PC-9 (cell line): ENCODE results near the gene C11orf58. TPM values are rescaled to one million over a fixed set of nuclear protein-coding genes. Genes with fewer than 3 reads are reported as not detected.
A peak's percentile ranks its signal among the peaks of the same experiment; 100 is the strongest.

ENCODE experiments used
- BruUV-seq: library from RNA; stranded (reverse); fragments of 400-500 nt; replicated peaks from 2 replicates; lab custom pipeline; 2021; lab: Mats Ljungman, UMichigan
- CTCF ChIA-PET: fragments of 300-600 bp; sonication (Branson Sonifier 250); formaldehyde crosslinking; loops from one replicate; lab custom pipeline; 2022; ENCODE audit warnings: antibody characterized with exemption; lab: Charles Lee
- POLR2A ChIA-PET: fragments of 300-600 bp; sonication (Branson Sonifier 250); formaldehyde crosslinking; loops from one replicate; lab custom pipeline; 2022; ENCODE audit warnings: antibody characterized with exemption; ENCODE audit not compliant: unreplicated experiment; lab: Charles Lee
- DNase-seq, 2 experiments: peaks; one replicate each; pipeline versions ENCODE4 v3.0.0 to v3.0.0-alpha.2; 2015 to 2022; ENCODE audit warnings: mixed read lengths in 1 of 2
- H2AFZ ChIP-seq: fragments of 200-600 bp; sonication (generic); 2 replicates; pipeline ENCODE4 v1.8.1; 2017; ENCODE audit warnings: antibody characterized with exemption
- H3F3A ChIP-seq: fragments of 200-600 bp; sonication (generic); 2 replicates; pipeline ENCODE4 v1.8.1; 2017; ENCODE audit warnings: antibody characterized with exemption, mild to moderate bottlenecking, low read depth; ENCODE audit not compliant: insufficient read depth
- H3K27ac ChIP-seq: fragments of 200-600 bp; sonication (generic); 2 replicates; pipeline ENCODE4 v1.6.1; 2016; ENCODE audit warnings: mixed run types
- H3K27me3 ChIP-seq: fragments of 200-600 bp; sonication (generic); 2 replicates; pipeline ENCODE4 v1.6.1; 2016; ENCODE audit warnings: low read depth, mixed run types; ENCODE audit not compliant: insufficient read depth
- H3K36me3 ChIP-seq: fragments of 200-600 bp; sonication (generic); 2 replicates; pipeline ENCODE4 v1.6.1; 2016; ENCODE audit warnings: low read depth, mixed run types
- H3K4me1 ChIP-seq: fragments of 200-600 bp; sonication (generic); replicated peaks from 2 replicates; pipeline ENCODE4 v1.6.1; 2016; ENCODE audit warnings: mixed run types; ENCODE audit not compliant: insufficient read depth
- H3K4me2 ChIP-seq: fragments of 200-600 bp; sonication (generic); 2 replicates; pipeline ENCODE4 v1.6.1; 2017; ENCODE audit warnings: mixed run types
- H3K4me3 ChIP-seq: fragments of 200-600 bp; sonication (generic); 2 replicates; pipeline ENCODE4 v1.6.1; 2016; ENCODE audit warnings: mixed run types
- H3K79me2 ChIP-seq: fragments of 200-600 bp; sonication (generic); 2 replicates; pipeline ENCODE4 v1.6.1; 2017; ENCODE audit warnings: low read depth, mixed run types
- H3K9me2 ChIP-seq: fragments of 200-600 bp; sonication (generic); 2 replicates; pipeline ENCODE4 v1.8.1; 2017; ENCODE audit warnings: mild to moderate bottlenecking; ENCODE audit not compliant: insufficient read depth
- H3K9me3 ChIP-seq: fragments of 200-600 bp; sonication (generic); 2 replicates; pipeline ENCODE4 v1.8.1; 2016; ENCODE audit warnings: low read depth; ENCODE audit not compliant: insufficient read depth
- H4K20me1 ChIP-seq: fragments of 200-600 bp; sonication (generic); 2 replicates; pipeline ENCODE4 v1.8.1; 2017; ENCODE audit not compliant: insufficient read depth
- EZH2 ChIP-seq: fragments of 200-600 bp; sonication (generic); IDR thresholded peaks from 2 replicates; pipeline ENCODE4 v1.8.0; 2017; ENCODE audit warnings: antibody characterized with exemption, low read depth
- intact Hi-C: fragments of 100-400 bp; cut with micrococcal nuclease; formaldehyde crosslinking; loops from one replicate; pipeline ENCODE4 v1.10.0; 2022; ENCODE audit not compliant: unreplicated experiment
- total RNA-seq: library from RNA; stranded (reverse); gene quantifications from 2 replicates; pipeline ENCODE4 v1.2.3, GENCODE V29; 2021
- TF ChIP-seq, protein P1 (sequence below): fragments of 200-600 bp; sonication (generic); conservative IDR thresholded peaks from 2 replicates; pipeline ENCODE4 v1.6.1; 2017; ENCODE audit warnings: mixed run types, antibody characterized with exemption, mild to moderate bottlenecking, moderate library complexity

C11orf58 gene
- total RNA-seq, 1 experiment from 2014 or later = 84.1 TPM

DNA sequence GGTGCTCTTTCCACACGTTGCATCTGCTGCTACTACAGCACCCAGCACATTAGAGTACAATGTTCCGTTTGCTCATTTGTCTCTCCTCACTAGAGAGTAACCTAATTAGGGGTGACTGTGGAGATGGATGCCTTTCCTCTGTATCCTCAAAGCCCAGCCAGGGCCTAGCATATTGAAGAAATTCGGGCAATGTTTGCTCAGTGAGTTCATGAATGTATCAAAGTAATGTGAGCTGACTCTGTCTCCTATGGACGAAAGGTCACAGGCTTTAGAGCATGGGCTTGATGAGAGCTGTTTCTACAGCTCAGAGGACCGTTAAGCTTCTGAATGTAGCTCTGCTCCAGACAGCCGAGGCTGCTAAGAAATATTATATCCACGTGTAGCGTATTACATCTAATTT, 67.5 kb downstream of the C11orf58 start:
- peaks cover 29% of the 10 kb centered on the region for H3F3A ChIP-seq
- BruUV-seq = no TSS peak
- H2AFZ ChIP-seq = no peak overlapping the region
- H3K27me3 ChIP-seq = no peaks in the 10 kb centered on the region
- no peaks in the 10 kb centered on the region for H3K36me3 ChIP-seq
- POLR2A ChIA-PET = no interaction called here
- DNase-seq = peak in 1 of 2 experiments; percentile 89
- TF ChIP-seq, protein P1, sequence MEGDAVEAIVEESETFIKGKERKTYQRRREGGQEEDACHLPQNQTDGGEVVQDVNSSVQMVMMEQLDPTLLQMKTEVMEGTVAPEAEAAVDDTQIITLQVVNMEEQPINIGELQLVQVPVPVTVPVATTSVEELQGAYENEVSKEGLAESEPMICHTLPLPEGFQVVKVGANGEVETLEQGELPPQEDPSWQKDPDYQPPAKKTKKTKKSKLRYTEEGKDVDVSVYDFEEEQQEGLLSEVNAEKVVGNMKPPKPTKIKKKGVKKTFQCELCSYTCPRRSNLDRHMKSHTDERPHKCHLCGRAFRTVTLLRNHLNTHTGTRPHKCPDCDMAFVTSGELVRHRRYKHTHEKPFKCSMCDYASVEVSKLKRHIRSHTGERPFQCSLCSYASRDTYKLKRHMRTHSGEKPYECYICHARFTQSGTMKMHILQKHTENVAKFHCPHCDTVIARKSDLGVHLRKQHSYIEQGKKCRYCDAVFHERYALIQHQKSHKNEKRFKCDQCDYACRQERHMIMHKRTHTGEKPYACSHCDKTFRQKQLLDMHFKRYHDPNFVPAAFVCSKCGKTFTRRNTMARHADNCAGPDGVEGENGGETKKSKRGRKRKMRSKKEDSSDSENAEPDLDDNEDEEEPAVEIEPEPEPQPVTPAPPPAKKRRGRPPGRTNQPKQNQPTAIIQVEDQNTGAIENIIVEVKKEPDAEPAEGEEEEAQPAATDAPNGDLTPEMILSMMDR = no peak
- no peak for TF ChIP-seq EZH2
- H3K4me3 ChIP-seq = peak overlapping the region; percentile 22; the same call in 1 of the 2 replicates
- no peaks in the 10 kb centered on the region for H3K9me2 ChIP-seq
- H3K27ac ChIP-seq = peak overlapping the region; percentile 69
- peak overlapping the region; percentile 74 for H3K4me2 ChIP-seq
- H4K20me1 ChIP-seq = no peaks in the 10 kb centered on the region
- intact Hi-C loops = no loop called here
- CTCF ChIA-PET = no interaction called here
- peaks cover 46% of the 10 kb centered on the region for H3K4me1 ChIP-seq
- H3K9me3 ChIP-seq = no peaks in the 10 kb centered on the region
- H3K79me2 ChIP-seq = no peaks in the 10 kb centered on the region

- BruUV-seq = no TSS peak
Measured at GRCh38 chr11:16806791-16807190, 68.3 kb downstream of the C11orf58 start.

GRCh38 chr11:16807306-16807705, 68.9 kb downstream of the C11orf58 start:
- Histone ChIP-seq H3K36me3 (no peaks in the 10 kb centered on the region), H3K4me1 (peaks cover 46% of the 10 kb centered on the region), H3F3A (peaks cover 29% of the 10 kb centered on the region), H3K9me3 (no peaks in the 10 kb centered on the region), H3K27ac (peak overlapping the region; percentile 69), H3K9me2 (no peaks in the 10 kb centered on the region), H3K27me3 (no peaks in the 10 kb centered on the region), H3K4me3 (no peak overlapping the region), H3K4me2 (peak overlapping the region; percentile 74), H4K20me1 (no peaks in the 10 kb centered on the region), H3K79me2 (no peaks in the 10 kb centered on the region), H2AFZ (no peak overlapping the region)
- no TSS peak for BruUV-seq
- POLR2A ChIA-PET = no interaction called here
- CTCF ChIA-PET = no interaction called here
- TF ChIP-seq, protein P1 = no peak
- TF ChIP-seq EZH2 = no peak
- intact Hi-C loops = no loop called here
- DNase-seq = no peak

More at GRCh38 chr11:16806791-16807190, 68.3 kb downstream of the C11orf58 start:
- Histone ChIP-seq H2AFZ (no peak overlapping the region), H4K20me1 (no peaks in the 10 kb centered on the region), H3K4me3 (peak overlapping the region; percentile 22; the same call in 1 of the 2 replicates), H3K9me3 (no peaks in the 10 kb centered on the region), H3K9me2 (no peaks in the 10 kb centered on the region), H3K4me1 (peaks cover 46% of the 10 kb centered on the region), H3K79me2 (no peaks in the 10 kb centered on the region), H3K27me3 (no peaks in the 10 kb centered on the region), H3K36me3 (no peaks in the 10 kb centered on the region), H3K27ac (peak overlapping the region; percentile 69), H3F3A (peaks cover 29% of the 10 kb centered on the region), H3K4me2 (peak overlapping the region; percentile 74)
- POLR2A ChIA-PET = no interaction called here
- peak in 1 of 2 experiments; percentile 74 for DNase-seq
- TF ChIP-seq, protein P1 = no peak
- no peak for TF ChIP-seq EZH2
- CTCF ChIA-PET = interaction anchor here (0.7 kb wide), 1 partner anchor 262 kb away, joined by 6 read pairs; no protein-coding TSS in a partner anchor
- intact Hi-C loops = no loop called here
